ENCODE results near the gene AKIRIN2. TPM values are rescaled to one million over a fixed set of nuclear protein-coding genes. Genes with fewer than 3 reads are reported as not detected.
A peak's percentile ranks its signal among the peaks of the same experiment; 100 is the strongest.

AKIRIN2 gene
- total and polyA plus RNA-seq, 4 donors = 11.0 to 18.8 (median 14.4) TPM

- H3K4me3 ChIP-seq (ENCODE audit: low read depth in 1 of 3, low read length in 3 of 3) = no peak overlapping the region
- peak; percentile 15 for TF ChIP-seq ZBTB33 (IDR thresholded peaks at IDR 0.05)
- TF ChIP-seq HNF4G (IDR thresholded peaks at IDR 0.05) = no peak
- TF ChIP-seq TAF1 (conservative IDR thresholded peaks at IDR 0.05) = no peak
- TF ChIP-seq RAD21 (IDR thresholded peaks at IDR 0.05) = no peak
- TF ChIP-seq GABPA (IDR thresholded peaks at IDR 0.05 in 1 of 2, conservative IDR thresholded peaks at IDR 0.05 in 1 of 2) = no peak
- no peak for TF ChIP-seq MAX (IDR thresholded peaks at IDR 0.05)
- TF ChIP-seq RXRA (IDR thresholded peaks at IDR 0.05) = peak in 1 of 2 donors; percentile 30
- TF ChIP-seq REST (IDR thresholded peaks at IDR 0.05) = peak; percentile 57
- TF ChIP-seq HNF4A (conservative IDR thresholded peaks at IDR 0.05) = peak; percentile 5 to 31
- no peak for TF ChIP-seq SP1 (IDR thresholded peaks at IDR 0.05)
- TF ChIP-seq FOXA2 (IDR thresholded peaks at IDR 0.05) = no peak
- no peak for TF ChIP-seq EGR1 (IDR thresholded peaks at IDR 0.05; ENCODE audit: low read depth in 2 of 2)
- TF ChIP-seq FOXA1 (IDR thresholded peaks at IDR 0.05) = no peak
- no peak for TF ChIP-seq YY1 (IDR thresholded peaks at IDR 0.05)
- no peak for TF ChIP-seq NR2F2 (IDR thresholded peaks at IDR 0.05)
- TF ChIP-seq JUND (IDR thresholded peaks at IDR 0.05) = no peak
- TF ChIP-seq CTCF (IDR thresholded peaks at IDR 0.05; ENCODE audit: low read depth, low read length, missing input control) = no peak
- no peak for TF ChIP-seq ATF3 (IDR thresholded peaks at IDR 0.05)
- H3K27ac ChIP-seq (ENCODE audit: low read depth in 1 of 2, low read length in 2 of 2) = peak overlapping the region; percentile 51 to 60
- H3K9ac ChIP-seq (ENCODE audit: low read depth in 1 of 2, low read length in 2 of 2) = no peak overlapping the region
- H3K4me1 ChIP-seq (ENCODE audit: control insufficient read depth in 4 of 4, insufficient read depth in 4 of 4, low read length in 3 of 4) = peaks cover 12 to 36% (median 21%) of the 10 kb centered on the region in 4 donors
- 59% methylated on average over 4 of the region's 4 CpGs for WGBS
- no peak for DNase-seq (ENCODE audit: low spot score)
- no peaks in the 10 kb centered on the region for H3K9me3 ChIP-seq (ENCODE audit: control insufficient read depth in 4 of 4, low read length in 3 of 4)
- H3K27me3 ChIP-seq (ENCODE audit: control insufficient read depth in 4 of 4, insufficient read depth in 4 of 4, low read length in 3 of 4) = no peaks in the 10 kb centered on the region
- H3K36me3 ChIP-seq (ENCODE audit: control insufficient read depth in 4 of 4, insufficient read depth in 3 of 4, low read depth in 1 of 4, low read length in 3 of 4) = peaks cover 2 to 15% (median 14%) of the 10 kb centered on the region in 4 donors
These were observed 26.9 kb downstream of the AKIRIN2 start for GRCh38 chr6:87675004-87675681.
